Hippocampal formation (tissue), 2 donors: ENCODE data around the gene FYTTD1.
"Not testable (repeated sequence)": the region's sequence is repeated elsewhere in the genome, so short reads cannot be mapped to it uniquely, and the experiment has no call there.

Experiments used
- DNase-seq, 2 donors: peaks; one replicate each; lab custom pipeline; 2025; lab: John Stamatoyannopoulos, UW

FYTTD1 gene, protein sequence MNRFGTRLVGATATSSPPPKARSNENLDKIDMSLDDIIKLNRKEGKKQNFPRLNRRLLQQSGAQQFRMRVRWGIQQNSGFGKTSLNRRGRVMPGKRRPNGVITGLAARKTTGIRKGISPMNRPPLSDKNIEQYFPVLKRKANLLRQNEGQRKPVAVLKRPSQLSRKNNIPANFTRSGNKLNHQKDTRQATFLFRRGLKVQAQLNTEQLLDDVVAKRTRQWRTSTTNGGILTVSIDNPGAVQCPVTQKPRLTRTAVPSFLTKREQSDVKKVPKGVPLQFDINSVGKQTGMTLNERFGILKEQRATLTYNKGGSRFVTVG

DNA sequence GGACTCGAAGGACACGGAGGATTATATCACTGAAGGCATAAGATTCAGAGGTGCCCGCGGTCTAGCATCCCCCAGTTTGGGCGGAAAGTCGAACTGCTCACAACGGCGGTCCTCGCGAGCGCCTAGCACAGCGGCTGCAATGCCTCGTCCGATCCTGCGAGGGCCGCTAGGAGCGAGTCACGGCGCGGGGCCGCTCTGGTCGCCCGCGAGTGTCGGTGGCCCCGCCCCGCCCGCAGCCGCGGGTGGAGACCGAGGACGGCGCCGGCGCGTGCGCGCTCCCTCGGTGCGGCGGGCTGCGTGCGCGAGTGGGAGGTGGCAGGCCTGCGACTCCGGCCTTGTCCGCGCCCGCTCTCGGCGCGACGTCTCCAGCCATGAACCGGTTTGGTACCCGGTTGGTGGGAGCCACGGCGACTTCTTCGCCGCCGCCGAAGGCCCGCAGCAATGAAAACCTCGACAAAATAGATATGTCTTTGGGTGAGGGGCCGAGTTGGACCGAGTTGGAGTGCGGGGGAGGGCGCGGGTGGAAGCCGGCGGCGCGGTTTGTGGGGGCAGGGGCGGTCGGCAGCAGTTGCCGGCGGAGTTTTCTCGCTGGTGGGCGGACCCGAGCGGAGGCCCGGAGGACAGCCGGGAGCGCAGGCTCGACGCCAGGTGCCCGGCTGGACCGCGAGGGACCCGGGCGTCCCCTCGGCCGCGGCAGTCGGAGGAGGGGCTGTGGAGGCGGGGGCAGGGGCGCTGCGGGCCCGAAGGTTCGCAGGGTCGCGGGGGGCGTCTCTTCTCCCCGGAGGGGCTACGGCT lies at the start of gene FYTTD1:
TSS of gene FYTTD1 (plus strand) at position 283 of the 795 bp plus-strand sequence. CDS start at position 372, 89 bp downstream.
- peak; percentile 90 to 93 for DNase-seq

DNA sequence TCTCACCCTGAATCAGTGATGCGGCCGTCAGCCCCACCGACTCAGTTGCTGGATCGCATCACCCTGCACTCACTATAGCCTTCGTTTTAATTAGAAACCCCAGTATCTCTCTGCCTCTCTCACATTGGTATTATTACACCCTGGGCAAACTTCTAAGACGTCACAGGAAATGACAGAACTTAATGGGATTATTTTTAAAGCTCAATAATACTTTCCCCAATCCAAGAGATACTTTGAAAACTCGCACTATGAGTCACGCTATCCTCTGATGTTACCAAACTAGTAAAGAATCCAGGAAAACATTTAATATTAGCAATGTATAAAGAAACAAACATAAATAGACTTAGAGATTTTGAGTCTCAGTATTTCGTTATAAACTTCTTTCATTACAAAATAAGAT lies 49.6 kb upstream of the FYTTD1 start:
- no peak for DNase-seq

DNA sequence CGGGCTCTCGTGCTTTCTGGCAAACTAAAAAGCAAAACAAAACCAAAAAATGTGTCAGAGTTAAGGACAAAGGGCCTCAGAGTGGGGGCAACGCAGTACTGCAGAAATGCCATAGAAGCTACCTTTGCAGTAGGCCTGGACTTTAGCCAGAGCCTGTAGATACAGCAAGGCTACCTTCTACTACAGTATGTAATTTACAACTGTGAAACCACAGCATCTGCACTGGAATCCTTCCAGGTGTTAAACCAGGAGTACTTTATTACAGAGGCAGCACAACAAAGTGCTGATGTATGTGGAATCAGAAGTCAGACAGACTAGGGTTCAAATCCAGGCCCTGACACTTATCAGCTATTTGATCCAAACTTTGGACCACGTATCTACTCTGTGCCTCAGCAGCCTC lies 47.8 kb upstream of the FYTTD1 start:
- no peak for DNase-seq

DNA sequence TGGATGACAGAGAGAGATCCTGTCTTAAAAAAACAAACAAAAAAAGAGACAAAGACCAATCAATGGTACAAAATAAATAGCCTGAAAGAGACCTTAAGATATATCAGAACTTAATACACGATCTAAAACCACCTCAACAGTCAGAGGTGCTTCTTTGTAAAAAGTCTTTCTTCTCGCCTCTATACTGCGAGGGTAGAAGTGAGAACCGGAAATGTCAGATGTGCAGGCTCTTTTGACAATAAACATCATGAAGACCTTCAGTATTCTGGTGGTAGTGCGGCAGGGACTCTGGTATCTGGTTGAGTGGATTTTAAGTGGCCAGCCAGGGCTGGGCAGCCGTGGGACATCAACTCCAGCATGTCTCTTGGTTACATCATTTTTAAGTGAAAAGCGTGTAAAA lies 43.0 kb upstream of the FYTTD1 start:
- DNase-seq, result no peak

DNA sequence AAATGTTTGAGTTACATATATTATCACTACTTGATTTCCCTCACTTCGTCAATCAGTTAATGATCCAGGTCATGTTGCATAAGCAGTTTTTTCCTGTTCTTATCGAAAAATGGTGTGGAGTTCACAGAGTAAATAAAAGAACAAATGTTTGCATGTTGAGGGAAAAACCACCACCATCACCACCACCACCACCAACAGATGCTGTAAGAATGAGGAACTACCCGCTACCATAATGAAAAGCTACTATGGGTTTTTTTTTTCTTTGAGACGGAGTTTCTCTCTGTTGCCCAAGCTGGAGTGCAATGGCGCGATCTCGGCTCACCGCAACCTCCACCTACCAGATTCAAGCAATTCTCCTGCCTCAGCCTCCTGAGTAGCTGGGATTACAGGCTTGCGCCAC lies 40.5 kb upstream of the FYTTD1 start:
- no peak for DNase-seq

DNA sequence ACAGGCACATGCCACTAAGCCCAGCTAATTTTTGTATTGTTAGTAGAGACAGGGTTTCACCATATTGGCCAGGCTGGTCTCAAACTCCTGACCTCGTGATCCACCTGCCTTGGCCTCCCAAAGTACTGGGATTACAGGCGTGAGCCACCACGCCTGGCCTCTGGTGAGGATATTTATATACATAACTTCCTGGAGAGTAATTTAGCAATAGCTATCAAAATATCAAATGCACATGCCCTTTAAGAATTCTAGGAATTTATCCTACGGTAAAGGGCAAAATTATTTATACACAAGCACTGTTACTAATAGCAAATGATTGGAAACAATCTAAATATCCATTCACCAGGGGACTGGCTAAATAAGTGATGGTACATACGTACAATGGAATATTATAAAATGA lies 38.7 kb upstream of the FYTTD1 start:
- DNase-seq, result not testable (repeated sequence)

DNA sequence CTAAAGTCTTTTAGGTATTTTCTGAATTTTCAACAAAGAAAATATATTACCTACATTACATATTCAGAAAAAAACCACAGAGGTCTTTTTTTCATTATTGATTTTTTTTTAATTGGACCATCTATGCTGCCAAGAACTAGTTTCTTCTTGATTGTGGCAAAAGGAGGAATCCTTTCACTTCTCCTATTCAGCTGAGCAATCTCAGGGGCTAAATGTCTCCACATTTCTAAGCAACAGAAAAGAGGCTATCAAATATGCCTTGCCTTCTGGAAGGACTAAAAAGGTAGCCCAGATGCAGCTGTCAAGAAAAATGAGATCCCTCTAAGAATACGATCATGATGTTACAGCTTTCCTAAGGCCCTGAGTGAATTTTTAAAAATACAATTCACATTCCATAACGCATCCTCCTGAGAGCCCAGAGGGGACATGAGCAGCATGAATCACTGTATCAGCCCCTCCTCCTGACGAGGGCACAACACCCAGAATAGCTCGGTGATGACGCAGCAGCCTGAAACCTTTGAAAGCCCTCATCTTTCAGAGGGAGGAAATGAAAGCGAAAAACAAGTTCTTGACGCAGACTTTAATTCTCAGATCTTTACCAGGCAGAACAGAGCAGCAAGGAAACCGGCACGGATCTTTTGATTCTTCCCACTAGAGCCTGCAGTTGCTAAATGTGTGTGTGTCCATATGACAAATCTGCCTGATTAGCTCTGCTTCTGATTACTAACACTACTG lies 37.5 kb upstream of the FYTTD1 start:
- peak; percentile 75 to 89 for DNase-seq

DNA sequence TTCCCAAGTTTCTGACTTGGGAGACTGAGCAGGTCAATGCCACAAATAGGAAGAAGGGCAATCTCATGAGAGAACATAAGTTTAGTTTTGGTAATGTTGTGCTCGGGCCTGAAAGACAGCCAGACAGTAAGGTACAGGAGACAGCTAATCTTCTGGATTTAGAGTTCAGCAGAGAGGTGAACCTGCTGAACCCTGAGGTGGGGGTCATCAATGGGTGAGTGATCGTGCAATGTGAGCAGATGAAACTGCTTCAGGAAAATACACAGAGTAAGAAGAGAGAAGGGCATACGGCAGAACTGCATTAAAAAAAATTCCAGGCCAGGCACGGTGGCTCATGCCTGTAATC lies 36.2 kb upstream of the FYTTD1 start:
- no peak for DNase-seq

DNA sequence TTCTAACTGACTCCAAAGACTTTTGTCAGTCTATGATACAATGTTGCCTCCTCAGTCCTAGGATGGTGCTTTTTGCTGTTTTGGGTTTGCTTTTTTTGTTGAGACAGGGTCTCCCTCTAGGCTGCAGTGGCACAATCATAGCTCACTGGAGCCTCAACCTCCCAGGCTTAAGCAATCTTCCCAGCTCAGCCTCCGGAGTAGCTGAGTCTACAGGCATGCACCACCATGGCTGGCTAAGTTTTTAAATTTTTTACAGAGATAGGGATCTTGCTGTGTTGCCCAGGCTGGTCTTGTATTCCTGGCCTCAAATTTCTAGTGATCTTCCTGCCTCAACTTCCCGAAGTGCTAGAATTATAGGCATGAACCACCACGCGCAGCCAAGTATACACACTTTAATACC lies 35.4 kb upstream of the FYTTD1 start:
- no peak for DNase-seq

DNA sequence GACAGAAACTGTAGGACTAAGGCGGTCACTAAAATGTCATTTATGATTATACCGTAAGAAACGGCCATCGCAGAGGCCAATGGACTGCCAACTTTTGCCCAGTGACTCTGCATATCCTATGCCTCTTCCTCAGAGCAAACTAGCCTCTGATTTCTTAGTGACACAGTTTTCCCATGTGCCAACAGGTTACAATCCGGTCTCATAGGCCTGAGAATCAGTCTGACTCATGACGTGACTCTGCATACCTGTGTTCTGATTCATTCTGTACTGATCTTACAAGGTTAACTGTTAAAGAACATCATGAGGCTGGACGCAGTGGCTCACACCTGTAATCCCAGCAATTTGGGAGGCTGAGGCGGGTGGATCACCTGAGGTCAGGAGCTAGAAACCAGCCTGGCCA lies 30.8 kb upstream of the FYTTD1 start:
- DNase-seq, result no peak

DNA sequence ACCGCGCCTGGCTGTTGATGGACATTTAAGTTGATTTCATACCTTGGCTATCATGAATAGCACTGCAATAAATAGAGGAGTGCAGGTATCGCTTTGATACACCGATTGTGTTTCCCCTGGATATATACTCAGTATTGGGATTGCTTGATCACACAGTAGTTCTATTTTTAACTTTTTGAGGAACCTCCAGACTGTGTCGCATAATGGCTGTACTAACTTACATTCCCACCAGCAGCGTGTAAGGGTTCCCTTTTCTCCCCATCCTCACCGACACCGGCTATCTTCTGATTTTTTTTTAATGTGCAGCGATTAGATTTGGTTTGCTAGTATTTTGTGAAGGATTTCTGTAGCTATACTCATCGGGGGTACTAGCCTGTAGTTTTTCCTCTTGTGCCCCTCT lies 29.0 kb upstream of the FYTTD1 start:
- DNase-seq, result no peak

DNA sequence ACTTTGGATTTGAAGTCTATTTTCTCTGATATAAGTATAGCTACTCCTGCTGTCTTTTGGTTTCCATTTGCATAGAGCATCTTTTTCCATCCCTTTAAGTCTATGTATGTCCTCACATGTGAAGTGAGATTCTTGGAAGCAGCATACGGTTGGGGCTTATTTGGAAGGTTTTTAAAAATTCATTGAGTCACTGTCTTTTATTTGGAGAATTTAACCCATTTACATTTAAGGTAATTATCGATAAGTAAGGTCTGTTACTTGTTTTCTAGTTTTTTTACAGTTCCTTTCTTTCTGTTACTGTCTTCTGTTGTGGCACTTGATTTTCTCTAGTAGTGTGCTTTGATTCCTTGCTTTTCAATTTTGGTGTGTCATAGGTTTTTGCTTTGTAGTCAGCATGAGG lies 26.9 kb upstream of the FYTTD1 start:
- no peak for DNase-seq

DNA sequence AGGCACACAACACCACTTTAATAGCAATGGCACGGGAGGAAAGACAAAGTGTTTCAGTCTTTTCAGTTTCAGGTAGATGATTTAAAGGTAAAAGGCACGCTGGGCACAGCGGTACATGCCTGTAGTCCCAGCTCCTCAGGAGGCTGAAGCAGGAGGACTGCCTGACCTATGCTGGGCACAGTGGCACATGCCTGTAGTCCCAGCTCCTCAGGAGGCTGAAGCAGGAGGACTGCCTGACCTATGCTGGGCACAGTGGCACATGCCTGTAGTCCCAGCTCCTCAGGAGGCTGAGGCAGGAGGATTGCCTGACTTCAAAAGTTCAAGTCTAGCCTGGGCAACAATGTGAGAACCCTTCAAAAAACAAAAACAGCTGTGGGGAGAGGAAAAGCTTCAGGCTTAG lies 21.8 kb upstream of the FYTTD1 start:
- DNase-seq, result not testable (repeated sequence)

DNA sequence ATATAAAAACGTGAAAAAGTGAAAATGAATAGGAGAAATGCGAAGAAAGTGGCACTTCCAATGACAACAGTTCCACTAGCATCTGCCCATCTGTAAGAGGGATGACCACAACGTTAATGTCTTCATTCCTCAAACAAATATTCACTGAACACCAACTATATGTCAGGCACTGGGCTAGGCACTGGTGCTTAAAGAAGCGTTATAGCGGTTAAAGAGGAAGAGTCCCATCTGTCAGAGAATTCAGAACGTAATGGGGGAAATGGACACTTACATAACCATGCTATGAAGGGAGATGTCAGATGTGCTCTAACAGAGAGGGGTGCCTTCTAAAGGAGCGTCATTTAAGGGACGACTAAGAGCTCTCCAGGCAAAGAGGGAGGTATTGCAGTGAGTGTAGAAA lies 21.2 kb upstream of the FYTTD1 start:
- DNase-seq, result no peak

DNA sequence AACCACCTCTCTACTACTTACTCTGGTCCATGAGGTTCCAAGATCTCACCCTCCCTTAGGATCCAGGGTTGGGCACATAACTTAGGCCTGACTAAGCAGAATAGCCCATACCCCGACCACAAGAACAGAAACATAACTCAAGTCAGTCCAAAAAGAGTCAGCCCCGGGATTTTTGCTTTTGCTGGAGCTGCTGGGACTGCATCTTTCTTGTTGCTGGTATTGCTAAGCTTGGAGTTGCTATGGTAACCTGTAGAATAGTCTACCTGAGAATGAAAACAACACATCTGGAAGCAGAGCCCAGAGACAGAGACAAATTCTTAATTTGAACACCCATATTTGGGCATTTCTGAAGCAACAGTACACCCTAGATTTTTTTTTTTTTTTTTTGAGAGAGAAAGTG lies 19.5 kb upstream of the FYTTD1 start:
- DNase-seq, result no peak

DNA sequence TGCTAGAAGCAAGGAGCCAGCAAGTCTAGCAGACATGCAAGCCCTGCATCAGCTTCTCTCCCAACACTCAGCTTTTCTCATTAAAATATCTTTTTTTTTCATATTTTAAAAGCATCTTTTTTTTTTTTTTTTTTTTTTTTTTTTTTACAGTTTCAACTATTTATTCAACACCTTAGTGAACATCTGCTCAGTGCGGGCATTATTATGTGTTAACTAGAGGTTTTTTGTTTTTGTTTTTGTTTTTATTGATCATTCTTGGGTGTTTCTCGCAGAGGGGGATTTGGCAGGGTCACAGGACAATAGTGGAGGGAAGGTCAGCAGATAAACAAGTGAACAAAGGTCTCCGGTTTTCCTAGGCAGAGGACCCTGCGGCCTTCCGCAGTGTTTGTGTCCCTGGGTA lies 18.9 kb upstream of the FYTTD1 start:
- not testable (repeated sequence) for DNase-seq

DNA sequence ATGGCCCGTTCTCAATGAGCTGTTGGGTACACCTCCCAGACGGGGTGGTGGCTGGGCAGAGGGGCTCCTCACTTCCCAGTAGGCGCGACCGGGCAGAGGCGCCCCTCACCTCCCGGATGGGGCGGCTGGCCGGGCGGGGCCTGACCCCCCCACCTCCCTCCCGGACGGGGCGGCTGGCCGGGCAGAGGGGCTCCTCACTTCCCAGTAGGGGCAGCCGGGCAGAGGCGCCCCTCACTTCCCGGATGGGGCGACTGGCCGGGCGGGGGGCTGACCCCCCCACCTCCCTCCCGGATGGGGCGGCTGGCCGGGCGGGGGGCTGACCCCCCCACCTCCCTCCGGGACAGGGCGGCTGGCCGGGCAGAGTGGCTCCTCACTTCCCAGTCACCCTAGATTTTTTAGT lies 18.2 kb upstream of the FYTTD1 start:
- DNase-seq, result not testable (repeated sequence)

DNA sequence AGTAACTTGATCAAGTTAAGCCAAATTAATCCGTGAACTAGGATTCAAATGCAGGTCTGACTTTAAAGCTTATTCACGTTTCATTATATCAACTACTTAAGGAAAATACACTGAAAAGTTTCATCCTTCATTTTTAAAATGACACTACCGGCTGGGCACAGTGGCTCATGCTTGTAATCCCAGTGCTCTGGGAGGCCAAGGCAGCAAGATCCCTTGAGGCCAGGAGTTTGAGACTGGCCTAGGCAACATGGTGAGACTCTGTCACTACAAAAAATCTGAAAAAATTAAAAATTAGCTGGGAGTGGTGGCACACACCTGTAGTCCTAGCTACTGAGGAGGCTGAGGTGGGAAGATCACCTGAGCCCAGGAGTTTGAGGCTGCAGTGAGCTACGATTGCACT lies 16.6 kb upstream of the FYTTD1 start:
- no peak for DNase-seq

DNA sequence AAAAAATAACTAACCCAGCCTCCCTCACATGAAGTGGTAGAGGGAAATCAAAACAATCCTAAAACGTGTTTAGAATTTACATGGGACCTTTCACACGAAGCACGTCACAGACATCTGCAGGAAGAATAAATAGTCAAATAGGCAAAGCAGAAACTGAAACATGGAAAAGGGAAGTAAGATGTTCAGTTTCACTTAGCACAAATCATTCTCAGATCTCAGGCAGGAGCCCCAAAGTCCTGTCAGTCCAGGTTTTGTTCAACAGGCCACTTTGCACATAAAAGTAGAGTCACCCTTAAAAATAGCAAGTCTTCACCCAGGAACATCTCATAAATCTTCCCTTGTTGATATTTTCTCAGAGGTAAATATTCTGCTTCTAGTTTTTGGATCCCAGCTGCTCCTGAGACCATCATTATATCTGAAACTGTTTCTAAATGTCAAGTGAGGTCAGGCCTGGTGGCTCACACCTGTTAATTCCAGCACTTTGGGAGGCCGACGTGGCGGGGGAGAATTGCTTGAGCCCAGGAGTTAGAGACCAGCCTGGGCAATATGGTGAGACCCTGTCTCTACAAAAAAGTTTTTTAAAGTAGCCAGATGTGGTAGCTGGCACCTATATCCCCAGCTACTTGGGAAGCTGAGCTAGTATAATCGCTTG lies 14.9 kb upstream of the FYTTD1 start:
- DNase-seq, result no peak

DNA sequence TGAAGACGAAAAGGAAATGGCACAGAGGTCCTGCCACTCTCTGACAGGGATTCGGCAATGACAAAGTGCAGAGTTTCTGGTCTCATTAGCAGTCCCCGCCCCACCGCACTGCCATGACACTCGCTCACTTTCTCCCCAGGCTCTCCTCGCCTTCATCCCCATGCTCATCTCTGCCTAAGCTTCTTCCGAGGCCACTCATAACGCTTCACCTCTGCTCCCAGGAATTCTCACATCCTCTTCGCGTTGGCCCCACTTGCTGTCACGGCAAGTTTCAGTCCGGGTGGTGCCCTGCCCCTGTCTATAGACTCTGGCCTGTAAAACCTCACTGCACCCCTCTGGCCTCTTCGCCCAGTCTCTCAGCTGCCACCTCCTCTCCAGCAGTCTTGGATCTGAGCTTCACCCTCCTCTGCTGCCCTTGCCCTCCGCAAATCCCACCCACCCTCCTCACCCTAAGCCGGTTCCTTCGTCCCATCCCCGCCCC lies 13.6 kb upstream of the FYTTD1 start:
- DNase-seq, result no peak

DNA sequence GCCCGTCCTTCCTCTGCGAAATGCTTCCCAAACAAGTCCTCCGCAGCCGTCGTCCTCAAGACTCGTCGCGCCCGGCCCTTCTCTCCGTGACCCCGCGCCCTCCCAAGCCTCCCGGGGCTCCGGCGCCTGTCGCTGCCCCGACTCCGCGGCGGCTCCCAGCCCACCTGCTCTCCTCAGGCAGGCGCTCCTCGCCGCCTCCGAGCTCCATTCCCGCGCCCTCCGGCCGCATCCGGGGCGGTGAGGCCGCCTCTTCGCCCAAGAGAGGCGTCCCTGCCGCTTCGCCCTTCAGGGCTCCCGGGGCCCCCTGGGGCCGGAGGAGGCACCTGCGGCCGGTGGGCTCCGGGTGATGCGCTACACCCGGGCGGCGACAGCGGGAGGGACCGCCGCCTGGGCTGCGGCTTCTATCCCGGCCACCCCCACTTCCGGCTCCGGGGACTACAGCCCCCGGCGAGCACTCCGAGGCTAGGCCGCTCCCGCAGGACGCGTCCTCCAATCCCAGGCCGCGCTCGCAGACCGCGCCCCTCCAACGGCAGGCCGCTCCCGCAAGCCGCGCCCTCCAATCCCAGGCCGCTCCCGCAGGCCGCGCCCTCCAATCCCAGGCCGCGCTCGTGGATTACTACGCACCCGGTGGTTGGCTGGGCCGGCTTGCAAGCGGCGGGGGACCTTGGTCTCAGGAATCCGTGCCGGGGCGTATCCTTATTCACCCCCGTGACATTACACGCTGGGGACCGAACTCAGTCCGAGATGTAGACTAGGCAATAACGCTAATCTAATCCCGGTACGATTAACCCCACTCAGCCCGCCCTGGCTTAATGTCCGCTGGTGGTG lies 13.0 kb upstream of the FYTTD1 start, which contains the start of gene RUBCN:
TSS of gene RUBCN (minus strand) at position 414 of the 828 bp plus-strand sequence. CDS start at position 229, 185 bp downstream.
- DNase-seq, result peak; percentile 96 to 97
